ENCODE results near the gene EXOC3L2.

DNA sequence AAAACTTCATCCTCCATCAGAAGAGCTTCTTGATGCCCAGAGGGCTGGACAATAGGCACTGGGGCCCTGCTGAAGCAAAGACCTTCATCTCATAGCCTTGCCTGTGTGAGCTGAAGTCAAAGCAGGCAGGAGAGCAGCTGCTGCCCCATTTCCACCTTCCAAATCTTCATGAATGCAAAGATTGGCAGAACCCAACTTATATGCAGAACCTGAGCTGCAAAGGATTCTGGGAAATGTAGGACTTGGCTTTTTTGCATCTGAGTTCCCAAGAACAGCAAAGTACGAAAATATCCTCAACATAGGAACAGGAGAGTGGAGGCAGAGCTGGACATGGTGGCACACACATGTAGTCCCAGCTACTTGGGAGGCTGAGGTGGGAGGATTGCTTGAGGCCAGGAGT, 46.6 kb upstream of the EXOC3L2 start:
- TF ChIP-seq CTCF (IDR thresholded peaks at IDR 0.05; ENCODE audit: insufficient read depth, low read length, poor library complexity, severe bottlenecking) (no peak), EZH2phosphoT487 (conservative IDR thresholded peaks at IDR 0.05; ENCODE audit: low read length) (no peak)

Measured in SU-DHL-6 (cell line).